K562 (cell line): ENCODE results near the gene SMIM23. TPM values are rescaled to one million over a fixed set of nuclear protein-coding genes. Genes with fewer than 3 reads are reported as not detected.

Experiments
- ATAC-seq: fragments of 200-7000 bp; cut with Tn5 transposase; 3 replicates; pipeline ENCODE4 v1.9.1; 2020; ENCODE audit warnings: moderate library complexity
- BruUV-seq: library from RNA; stranded (reverse); fragments of 400-500 nt; replicated peaks from 2 replicates; lab custom pipeline; 2021; lab: Mats Ljungman, UMichigan
- CTCF ChIA-PET: fragments of 300-600 bp; formaldehyde crosslinking; extraction: SDS; loops from one replicate; lab custom pipeline; 2021; ENCODE audit warnings: low intra/inter-chr PET ratio; lab: Yijun Ruan, JAX
- POLR2A ChIA-PET: fragments of 300-600, 350-650 bp; sonication (Branson Sonifier 250); formaldehyde crosslinking; extraction: SDS; loops from one replicate; lab custom pipeline; 2021; ENCODE audit warnings: antibody characterized with exemption, inconsistent platforms; lab: Yijun Ruan, JAX
- DNase-seq, 4 experiments: peaks; one replicate each; pipeline versions ENCODE4 v3.0.0 to v3.0.0-alpha.2; 2011 to 2018; ENCODE audit warnings: low spot score in 3 of 4, mixed read lengths in 3 of 4; ENCODE audit errors: extremely low read depth in 1 of 4
- FAIRE-seq: peaks from 2 replicates; lab custom pipeline; 2011; peaks lifted over from hg19 to GRCh38; lab: Jason Lieb, UNC
- H2AFZ ChIP-seq: 2 replicates; pipeline ENCODE4 v1.6.0; 2011; ENCODE audit warnings: low read depth, low read length, control low read depth, inconsistent platforms
- H3K27ac ChIP-seq: fragments of 200-600 bp; 3 replicates; pipeline ENCODE4 v1.8.0; 2011; ENCODE audit warnings: low read depth, mild to moderate bottlenecking, control low read depth, inconsistent platforms, low read length, moderate library complexity, mixed read lengths; ENCODE audit errors: extremely low read depth
- H3K27me3 ChIP-seq, 2 experiments: fragments of 300-600 bp in 1 of 2; 2 replicates in 1 of 2; 3 replicates in 1 of 2; pipeline versions ENCODE4 v1.6.0 to v1.8.0; 2011; ENCODE audit warnings: inconsistent platforms in 2 of 2, low read length in 2 of 2, mild to moderate bottlenecking in 1 of 2, mixed read lengths in 1 of 2, moderate library complexity in 1 of 2; ENCODE audit not compliant: control insufficient read depth in 2 of 2, insufficient read depth in 2 of 2
- H3K36me3 ChIP-seq: fragments of 300-600 bp; 3 replicates; pipeline ENCODE4 v1.8.0; 2011; ENCODE audit warnings: mild to moderate bottlenecking, low read length, inconsistent platforms; ENCODE audit not compliant: control insufficient read depth, insufficient read depth
- H3K4me1 ChIP-seq, 2 experiments: fragments of 200-600 bp in 1 of 2; replicated peaks in 1 of 2; 2 replicates in 1 of 2; 3 replicates in 1 of 2; pipeline versions ENCODE4 v1.5.1 to v1.8.0; 2011; ENCODE audit warnings: inconsistent platforms in 2 of 2, low read length in 2 of 2, mild to moderate bottlenecking in 1 of 2, mixed read lengths in 1 of 2, moderate library complexity in 1 of 2; ENCODE audit not compliant: control insufficient read depth in 2 of 2, insufficient read depth in 2 of 2
- H3K4me2 ChIP-seq: 2 replicates; pipeline ENCODE4 v1.6.1; 2011; ENCODE audit warnings: low read length, control low read depth, inconsistent platforms, mixed read lengths; ENCODE audit not compliant: insufficient read depth
- H3K4me3 ChIP-seq: fragments of 200-600 bp; sonication (generic), shearing (Covaris generic); 2 replicates; pipeline ENCODE4 v1.5.1; 2016; ENCODE audit warnings: control low read depth, inconsistent platforms
- H3K79me2 ChIP-seq: fragments of 200-600 bp; 3 replicates; pipeline ENCODE4 v1.8.0; 2011; ENCODE audit warnings: low read length, inconsistent platforms; ENCODE audit not compliant: control insufficient read depth, insufficient read depth
- H3K9ac ChIP-seq, 2 experiments: 2 replicates each; pipeline versions ENCODE4 v1.6.0 to v1.6.1; 2011; ENCODE audit warnings: low read depth in 2 of 2, low read length in 2 of 2, control low read depth in 1 of 2, inconsistent platforms in 1 of 2, mild to moderate bottlenecking in 1 of 2, mixed read lengths in 1 of 2; ENCODE audit not compliant: insufficient read depth in 1 of 2
- H3K9me1 ChIP-seq: one replicate; pipeline ENCODE4 v1.6.0; 2011; ENCODE audit warnings: inconsistent platforms, mild to moderate bottlenecking, low read length, moderate library complexity; ENCODE audit not compliant: control insufficient read depth, insufficient read depth
- H3K9me3 ChIP-seq: replicated peaks from 2 replicates; pipeline ENCODE4 v1.5.1; 2011; ENCODE audit warnings: low read depth, low read length, inconsistent platforms; ENCODE audit not compliant: control insufficient read depth, insufficient read depth
- H4K20me1 ChIP-seq: replicated peaks from 2 replicates; pipeline ENCODE4 v1.6.1; 2011; ENCODE audit warnings: low read length, inconsistent platforms, mixed read lengths; ENCODE audit not compliant: control insufficient read depth, insufficient read depth
- AFF1 ChIP-seq, 2 experiments: fragments of 450-650 bp; IDR thresholded peaks; 2 replicates each; pipeline ENCODE4 v1.6.1; 2018; ENCODE audit warnings: mild to moderate bottlenecking in 2 of 2, low read depth in 1 of 2; ENCODE audit not compliant: partially characterized antibody in 2 of 2
- ELK3 ChIP-seq: fragments of 450-650 bp; formaldehyde crosslinking; IDR thresholded peaks from 2 replicates; pipeline ENCODE4 v1.4.0; 2020; ENCODE audit warnings: mild to moderate bottlenecking
- NCOA6 ChIP-seq: fragments of 450-650 bp; IDR thresholded peaks from 2 replicates; pipeline ENCODE4 v1.6.1; 2017; ENCODE audit warnings: mild to moderate bottlenecking
- RBM14 ChIP-seq: fragments of 200-400 bp; formaldehyde crosslinking; IDR thresholded peaks from 2 replicates; pipeline ENCODE4 v1.6.1; 2018; ENCODE audit warnings: low read depth, mild to moderate bottlenecking, low read length, moderate library complexity, borderline replicate concordance; ENCODE audit not compliant: insufficient read depth
- ZNF232 ChIP-seq: sonication (generic); formaldehyde crosslinking; IDR thresholded peaks from 2 replicates; pipeline ENCODE4 v1.8.0; 2022; ENCODE audit warnings: mild to moderate bottlenecking, missing genetic modification reagents
- ZNF512 ChIP-seq: IDR thresholded peaks from 2 replicates; pipeline ENCODE4 v1.6.1; 2016; ENCODE audit warnings: missing genetic modification characterization, missing compliant biosample characterization
- ZNF699 ChIP-seq: fragments of 250-450 bp; sonication (Bioruptor Pico); IDR thresholded peaks from 2 replicates; pipeline ENCODE4 v1.8.0; 2021; ENCODE audit warnings: mild to moderate bottlenecking, moderate library complexity; ENCODE audit not compliant: insufficient replicate concordance
- WGBS: fragments of 100-300 bp; shearing (Covaris generic); methylation state at CpG from one replicate; pipeline ENCODE4 v1.1.6; 2016; ENCODE audit warnings: low coverage, mixed read lengths; ENCODE audit not compliant: insufficient coverage; ENCODE audit errors: missing lambda C conversion rate; 5-methylcytosine and 5-hydroxymethylcytosine counted together
- in situ Hi-C: fragments of 300-500 bp; cut with MboI; formaldehyde crosslinking; loops from 4 replicates; pipeline ENCODE4 v1.15.0; 2018; ENCODE audit warnings: inconsistent platforms, mixed read lengths
- intact Hi-C: fragments of 100-400 bp; cut with micrococcal nuclease; formaldehyde crosslinking; loops from 2 replicates; pipeline ENCODE4 v1.14.2; 2022
- polyA plus RNA-seq, 8 experiments: library from polyadenylated mRNA; depleted of rRNA in 4 of 8; stranded (reverse) in 5 of 8; unstranded in 3 of 8; fragments of >200 nt; fragmentation: Nextera tagmentation in 2 of 8; fragmentation: Illumina TruSeq in 1 of 8; extraction: Ambion mirVana in 2 of 8; extraction: Trizol in 1 of 8; gene quantifications; 2 replicates each; pipeline versions ENCODE4 v1.2.1 to v1.2.3, GENCODE V29; 2011 to 2014; ENCODE audit warnings: inconsistent platforms in 1 of 8, missing spikeins in 1 of 8
- total RNA-seq, 7 experiments: library from RNA; depleted of rRNA in 6 of 7; stranded (reverse); fragments of >200 nt in 6 of 7; fragmentation: Illumina TruSeq in 2 of 7; extraction: Trizol in 2 of 7; gene quantifications; 2 replicates each; pipeline versions ENCODE4 v1.2.1 to v1.2.3, GENCODE V29; 2011 to 2021; ENCODE audit warnings: low replicate concordance in 1 of 7

SMIM23 gene
- total and polyA plus RNA-seq, 9 of the 15 experiments (the other 6 are each of a cell fraction or from before 2014, with no cell fraction given) = not detected

- Histone ChIP-seq H3K79me2 (no peaks in the 10 kb centered on the region), H3K27ac (no peak overlapping the region), H3K4me2 (no peak overlapping the region), H3K9me1 (no peaks in the 10 kb centered on the region), H3K9me3 (no peaks in the 10 kb centered on the region), H3K4me3 (no peak overlapping the region), H3K36me3 (no peaks in the 10 kb centered on the region), H3K9ac (no peak overlapping the region), H3K27me3 (peaks cover 27 to 37% of the 10 kb centered on the region in 2 experiments; a peak in 4 of 5 replicates), H2AFZ (no peak overlapping the region), H4K20me1 (no peaks in the 10 kb centered on the region), H3K4me1 (no peaks in the 10 kb centered on the region)
- FAIRE-seq = no peak
- intact Hi-C loops = no loop called here
- POLR2A ChIA-PET = no interaction called here
- BruUV-seq = no TSS peak
- no peak for ATAC-seq
- CTCF ChIA-PET = no interaction called here
- TF ChIP-seq ZNF512 (0 out of 2 replicates have a peak, but pooled peaks have one; percentile 30), NCOA6 (no peak), RBM14 (no peak), ZNF699 (CRISPR knock-in tag) (no peak), ZNF232 (CRISPR knock-in tag) (no peak), ELK3 (no peak), AFF1 (IDR thresholded peaks at IDR 0.05; ENCODE audit: low read depth in 1 of 2, partially characterized antibody in 2 of 2) (no peak)
- no peak for DNase-seq
- WGBS = 0% methylated on average over 4 of the region's 4 CpGs
- in situ Hi-C loops = no loop called here
These were observed 20.1 kb downstream of the SMIM23 start for GRCh38 chr5:171805746-171806145.
